ENCODE measurements around the gene TBC1D22B. TPM values are rescaled to one million over a fixed set of nuclear protein-coding genes. Genes with fewer than 3 reads are reported as not detected.
A peak's percentile ranks its signal among the peaks of the same experiment; 100 is the strongest.

The TBC1D22B gene
- 16.2 and 16.5 TPM in 2 replicates for total RNA-seq (ENCODE audit: low replicate concordance)

- Mint-ChIP-seq H3K4me1 (peaks cover 14% of the 10 kb centered on the region), H3K27ac (peak within 1 kb of the TSS; percentile 84), H3K27me3 (ENCODE audit: insufficient read depth, low read depth) (peaks cover 10% of the 10 kb centered on the region), H3K36me3 (no peaks in the 10 kb centered on the region), H3K4me3 (peak within 1 kb of the TSS; percentile 97), H3K9me3 (no peaks in the 10 kb centered on the region)
- H2AFZ ChIP-seq (replicated peaks): peak within 1 kb of the TSS; percentile 66
- TF ChIP-seq EZH2 (IDR thresholded peaks at IDR 0.05) (no peak), EZH2phosphoT487 (IDR thresholded peaks at IDR 0.05) (no peak), CTCF (IDR thresholded peaks at IDR 0.05) (no peak)
- peaks cover 4% of the 10 kb centered on the region for H3K27me3 ChIP-seq
- peak; percentile 97 for DNase-seq (ENCODE audit: low spot score)
- peaks cover 12% of the 10 kb centered on the region for H3F3A ChIP-seq (ENCODE audit: low read depth)
- H3K27ac ChIP-seq: peak within 1 kb of the TSS; percentile 92
- H3K36me3 ChIP-seq: no peaks in the 10 kb centered on the region
- no peaks in the 10 kb centered on the region for H3K4me1 ChIP-seq
- H3K4me2 ChIP-seq: peak within 1 kb of the TSS; percentile 88
- peaks cover 5% of the 10 kb centered on the region for H4K20me1 ChIP-seq (ENCODE audit: low read depth)
- peaks cover 44% of the 10 kb centered on the region for H3K79me2 ChIP-seq (ENCODE audit: low read depth)
- peak within 1 kb of the TSS; percentile 89 for H3K9ac ChIP-seq
- H3K9me3 ChIP-seq (ENCODE audit: low read depth): no peaks in the 10 kb centered on the region
- H3K4me3 ChIP-seq: peak within 1 kb of the TSS; percentile 68
These were observed at the start of gene TBC1D22B, which contains the start of gene TMEM217 for GRCh38 chr6:37257634-37258404. Gene TBC1D22B (plus strand): TSS chr6:37257772. CDS start chr6:37257918, 146 bp downstream. Gene TMEM217 (minus strand): TSS chr6:37258144. CDS start chr6:37219030, 39,114 bp downstream.

- Mint-ChIP-seq H3K36me3 (no peaks in the 10 kb centered on the region), H3K4me1 (peaks cover 8% of the 10 kb centered on the region), H3K9me3 (no peaks in the 10 kb centered on the region), H3K27me3 (ENCODE audit: insufficient read depth, low read depth) (peaks cover 10% of the 10 kb centered on the region), H3K4me3 (peak overlapping the region; percentile 1), H3K27ac (no peak overlapping the region)
- Histone ChIP-seq H3K9ac (no peak overlapping the region), H3K4me3 (no peak overlapping the region), H3K27ac (no peak overlapping the region), H3K36me3 (no peaks in the 10 kb centered on the region), H3K9me3 (ENCODE audit: low read depth) (no peaks in the 10 kb centered on the region), H3K4me1 (no peaks in the 10 kb centered on the region), H3K27me3 (no peaks in the 10 kb centered on the region), H4K20me1 (ENCODE audit: low read depth) (no peaks in the 10 kb centered on the region), H3K79me2 (ENCODE audit: low read depth) (no peaks in the 10 kb centered on the region), H3K4me2 (no peak overlapping the region), H2AFZ (replicated peaks) (no peak overlapping the region), H3F3A (ENCODE audit: low read depth) (no peaks in the 10 kb centered on the region)
- TF ChIP-seq CTCF (IDR thresholded peaks at IDR 0.05) (peak; percentile 78), EZH2phosphoT487 (IDR thresholded peaks at IDR 0.05) (no peak), EZH2 (IDR thresholded peaks at IDR 0.05) (no peak)
- peak; percentile 82 for DNase-seq (ENCODE audit: low spot score)
These were observed 49.6 kb upstream of the TBC1D22B start for GRCh38 chr6:37207903-37208456.

- no peaks in the 10 kb centered on the region for H3K79me2 ChIP-seq (ENCODE audit: low read depth)
- H3K27ac ChIP-seq: no peak overlapping the region
- H3K4me3 Mint-ChIP-seq: no peak overlapping the region
- H3K27me3 ChIP-seq: no peaks in the 10 kb centered on the region
- H4K20me1 ChIP-seq (ENCODE audit: low read depth): no peaks in the 10 kb centered on the region
- no peaks in the 10 kb centered on the region for H3K36me3 Mint-ChIP-seq
- H3K27me3 Mint-ChIP-seq (ENCODE audit: insufficient read depth, low read depth): peaks cover 10% of the 10 kb centered on the region
- no peak for DNase-seq (ENCODE audit: low spot score)
- H3K27ac Mint-ChIP-seq: no peak overlapping the region
- H3K4me1 ChIP-seq: no peaks in the 10 kb centered on the region
- H3K9ac ChIP-seq: no peak overlapping the region
- no peak for TF ChIP-seq EZH2phosphoT487 (IDR thresholded peaks at IDR 0.05)
- no peak for TF ChIP-seq EZH2 (IDR thresholded peaks at IDR 0.05)
- no peak for TF ChIP-seq CTCF (IDR thresholded peaks at IDR 0.05)
- H3K4me1 Mint-ChIP-seq: peaks cover 8% of the 10 kb centered on the region
- H3K4me3 ChIP-seq: no peak overlapping the region
- no peak overlapping the region for H2AFZ ChIP-seq (replicated peaks)
- H3K36me3 ChIP-seq: no peaks in the 10 kb centered on the region
- no peak overlapping the region for H3K4me2 ChIP-seq
- no peaks in the 10 kb centered on the region for H3K9me3 ChIP-seq (ENCODE audit: low read depth)
- no peaks in the 10 kb centered on the region for H3F3A ChIP-seq (ENCODE audit: low read depth)
- no peaks in the 10 kb centered on the region for H3K9me3 Mint-ChIP-seq
These were observed 48.8 kb upstream of the TBC1D22B start for GRCh38 chr6:37208793-37209192.
